ENCODE results near the gene POLDIP2. TPM values are rescaled to one million over a fixed set of nuclear protein-coding genes. Genes with fewer than 3 reads are reported as not detected.

The POLDIP2 gene
- total and polyA plus RNA-seq, 10 of the 15 experiments (the other 5 are each of a cell fraction or from before 2014, with no cell fraction given), result 22.8 to 196 (median 121) TPM

GRCh38 chr17:28333083-28333746 is 24.1 kb downstream of the POLDIP2 start:
- ChIA-PET SMC1A (ENCODE audit: uncharacterized antibody, unreplicated experiment) (interaction anchor here (3.6 kb wide), 1 partner anchor 15 kb away, joined by 12 read pairs; no protein-coding TSS in a partner anchor), CTCF (interaction anchor here (1.1 to 3.6 kb wide), 2 partner anchors 15 to 35 kb away, joined by 4 to 29 read pairs; partner anchors contain the start of gene TMEM97), RAD21 (ENCODE audit: unreplicated experiment) (interaction anchor here (0.7 to 3.9 kb wide), 2 partner anchors 21 to 24 kb away, joined by 5 to 31 read pairs; partner anchors contain the start of gene POLDIP2), POLR2A (interaction anchor here (1.0 to 3.2 kb wide), 2 partner anchors 14 to 37 kb away, joined by 3 to 13 read pairs; partner anchors contain the start of gene TMEM97)
- no peak overlapping the region for H3K4me3 ChIP-seq
- H3K9ac ChIP-seq (ENCODE audit: control insufficient read depth, insufficient read depth, low read length), result no peak overlapping the region
- H3K4me2 ChIP-seq (ENCODE audit: control insufficient read depth, insufficient read depth), result no peak overlapping the region
- in situ Hi-C loops (cut with MboI) (loop anchor here (10.0 kb wide), 1 partner anchor 622 kb away; the partner anchor contains the start of gene PHF12), intact Hi-C loops (cut with micrococcal nuclease; ENCODE audit: unreplicated experiment) (no loop called here)
- H4K20me1 ChIP-seq (ENCODE audit: control insufficient read depth, insufficient read depth), result no peaks in the 10 kb centered on the region; the same call in 1 of the 2 replicates
- no TSS peak for BruUV-seq (replicated peaks)
- H3K4me1 ChIP-seq (ENCODE audit: control insufficient read depth, insufficient read depth, low read length), result peaks cover 3% of the 10 kb centered on the region
- H3K79me2 ChIP-seq (ENCODE audit: control insufficient read depth, insufficient read depth, low read length), result peaks cover 19% of the 10 kb centered on the region
- no peaks in the 10 kb centered on the region for H3K9me3 ChIP-seq (replicated peaks; ENCODE audit: control insufficient read depth, insufficient read depth, low read length)
- no peaks in the 10 kb centered on the region for H3K27me3 ChIP-seq (replicated peaks in 1 of 2; ENCODE audit: control insufficient read depth in 2 of 2, insufficient read depth in 2 of 2, low read length in 1 of 2)
- no peak overlapping the region for H2AFZ ChIP-seq (ENCODE audit: control insufficient read depth, low read depth, low read length)
- ATAC-seq, result no peak
- WGBS (ENCODE audit: insufficient coverage, insufficient replicate concordance, low lambda C conversion rate, missing lambda C conversion rate), result 39% methylated on average over 1 of the region's 1 CpG
- FAIRE-seq, result no peak
- no peak overlapping the region for H3K27ac ChIP-seq (ENCODE audit: control insufficient read depth, insufficient read depth)
- peaks cover 2 to 3% of the 10 kb centered on the region in 2 experiments; a peak in 3 of 4 replicates for H3K36me3 ChIP-seq (ENCODE audit: control insufficient read depth in 2 of 2, insufficient read depth in 2 of 2, low read length in 1 of 2)
- TF ChIP-seq ASH2L (IDR thresholded peaks at IDR 0.05; ENCODE audit: borderline replicate concordance, low read depth) (no peak), JUND (IDR thresholded peaks at IDR 0.05; ENCODE audit: low read depth, low read length) (no peak), MAX (IDR thresholded peaks at IDR 0.05; ENCODE audit: low read depth, low read length) (no peak), KDM1A (IDR thresholded peaks at IDR 0.05; ENCODE audit: borderline replicate concordance) (no peak), HDGF (IDR thresholded peaks at IDR 0.05) (no peak), RFX5 (IDR thresholded peaks at IDR 0.05; ENCODE audit: low read depth, low read length) (no peak), ZNF384 (IDR thresholded peaks at IDR 0.05; ENCODE audit: borderline replicate concordance, low read depth, low read length) (no peak), KLF5 (IDR thresholded peaks at IDR 0.05; ENCODE audit: partially characterized antibody) (no peak), PML (IDR thresholded peaks at IDR 0.05; ENCODE audit: low read length) (no peak), CUX1 (IDR thresholded peaks at IDR 0.05; ENCODE audit: insufficient replicate concordance, low read depth, low read length) (no peak)
- no peak for DNase-seq (ENCODE audit: low read depth, low spot score)

Measured in GM12878 (cell line).